Activated T-cell treated with anti-CD3 and anti-CD28 coated beads for 4 hours (primary cell): ENCODE results near the gene CSN1S1.
"Not testable (repeated sequence)": the region's sequence is repeated elsewhere in the genome, so short reads cannot be mapped to it uniquely, and the experiment has no call there.

Source experiments
- DNase-seq: peaks from one replicate; pipeline ENCODE4 v3.0.0-alpha.2; 2020

Gene CSN1S1, protein sequence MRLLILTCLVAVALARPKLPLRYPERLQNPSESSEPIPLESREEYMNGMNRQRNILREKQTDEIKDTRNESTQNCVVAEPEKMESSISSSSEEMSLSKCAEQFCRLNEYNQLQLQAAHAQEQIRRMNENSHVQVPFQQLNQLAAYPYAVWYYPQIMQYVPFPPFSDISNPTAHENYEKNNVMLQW

DNA sequence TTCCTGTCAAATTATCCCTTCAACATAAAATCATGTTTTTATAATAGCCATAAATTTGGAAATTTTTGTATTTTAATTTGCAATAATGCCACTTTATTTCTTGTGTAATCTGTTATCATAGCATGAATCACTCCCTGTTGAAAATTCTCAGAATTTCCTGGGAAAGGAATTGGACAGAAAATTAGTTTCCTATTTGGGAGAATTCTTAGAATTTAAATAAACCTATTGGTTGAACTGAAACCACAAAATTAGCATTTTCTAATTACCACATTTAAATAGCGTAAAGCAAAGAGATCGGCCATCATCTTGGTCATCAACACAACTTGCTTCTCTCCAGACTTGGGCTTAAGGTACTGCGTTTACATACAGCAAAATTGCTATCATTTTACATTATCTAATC, at the start of gene CSN1S1:
Gene CSN1S1, plus strand, starts transcription at position 301 of the 400 bp plus-strand sequence. CDS start 1,488 bp downstream, outside the sequence.
- no peak for DNase-seq

- no peak for DNase-seq
Measured at GRCh38 chr4:69881173-69881773, 49.6 kb upstream of the CSN1S1 start.

- no peak for DNase-seq
Measured at GRCh38 chr4:69882150-69882549, 48.7 kb upstream of the CSN1S1 start.

GRCh38 chr4:69888336-69888735, 42.5 kb upstream of the CSN1S1 start:
- no peak for DNase-seq

GRCh38 chr4:69894186-69894585, 36.7 kb upstream of the CSN1S1 start:
- DNase-seq = no peak

DNA sequence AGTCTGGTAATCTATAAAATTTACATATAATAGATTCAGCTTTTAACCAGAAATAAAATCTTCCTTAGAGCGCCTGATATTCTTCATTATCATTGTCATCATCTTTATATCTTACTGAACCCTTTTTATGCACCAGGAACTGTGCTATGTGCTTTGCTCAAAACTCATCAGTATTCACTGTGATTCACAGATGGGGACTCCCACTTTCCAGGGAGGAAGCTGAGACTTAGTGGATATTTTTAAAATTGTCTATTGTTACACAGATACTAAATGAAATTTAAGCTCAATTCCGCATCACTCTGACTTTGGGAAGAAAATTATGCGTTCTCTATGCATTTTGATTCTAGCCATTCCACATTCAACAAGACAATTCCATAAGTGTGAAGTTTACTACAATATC, 36.1 kb upstream of the CSN1S1 start:
- DNase-seq = no peak

GRCh38 chr4:69896530-69897116, 34.2 kb upstream of the CSN1S1 start:
- DNase-seq = no peak

GRCh38 chr4:69907151-69907550, 23.7 kb upstream of the CSN1S1 start:
- no peak for DNase-seq

DNA sequence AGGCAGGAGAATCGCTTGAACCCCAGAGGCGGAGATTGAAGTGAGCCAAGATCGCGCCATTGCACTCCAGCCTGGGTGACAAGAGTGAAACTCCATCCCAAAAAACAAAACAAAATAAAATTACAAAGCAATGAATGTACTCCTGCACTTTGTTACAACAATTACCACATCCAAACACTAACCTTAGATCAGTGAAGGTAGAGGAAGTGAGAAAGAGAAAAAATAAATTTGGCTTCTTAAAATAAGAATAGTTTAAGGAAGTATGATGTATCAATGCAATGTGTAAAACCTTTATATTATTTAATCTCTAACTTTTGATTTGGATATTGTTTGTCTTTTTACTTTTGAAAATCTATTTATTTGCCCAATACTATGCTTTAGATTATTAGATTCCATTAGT, 21.7 kb upstream of the CSN1S1 start:
- no peak for DNase-seq

- DNase-seq = no peak
Measured at GRCh38 chr4:69910016-69910782, 20.7 kb upstream of the CSN1S1 start.

DNA sequence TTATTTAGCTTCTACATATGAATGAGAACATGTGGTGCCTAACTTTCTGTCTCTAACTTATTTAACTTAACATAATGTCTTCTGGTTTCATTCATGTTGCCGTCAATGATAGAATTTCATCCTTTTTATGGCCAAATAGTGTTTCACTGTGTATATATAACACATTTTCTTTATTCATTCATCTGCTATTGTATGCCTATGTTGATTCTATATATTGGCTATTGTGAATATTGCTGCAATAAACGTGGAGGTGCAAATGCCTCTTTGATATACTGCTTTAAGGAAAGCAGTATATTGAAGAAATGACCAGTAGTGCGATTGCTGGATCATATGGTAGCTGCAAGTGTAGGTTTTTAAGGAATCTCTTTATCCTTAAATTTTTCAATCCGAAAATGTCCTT, 10.0 kb upstream of the CSN1S1 start:
- no peak for DNase-seq

GRCh38 chr4:69923782-69924410, 7.0 kb upstream of the CSN1S1 start:
- DNase-seq = not testable (repeated sequence)

DNA sequence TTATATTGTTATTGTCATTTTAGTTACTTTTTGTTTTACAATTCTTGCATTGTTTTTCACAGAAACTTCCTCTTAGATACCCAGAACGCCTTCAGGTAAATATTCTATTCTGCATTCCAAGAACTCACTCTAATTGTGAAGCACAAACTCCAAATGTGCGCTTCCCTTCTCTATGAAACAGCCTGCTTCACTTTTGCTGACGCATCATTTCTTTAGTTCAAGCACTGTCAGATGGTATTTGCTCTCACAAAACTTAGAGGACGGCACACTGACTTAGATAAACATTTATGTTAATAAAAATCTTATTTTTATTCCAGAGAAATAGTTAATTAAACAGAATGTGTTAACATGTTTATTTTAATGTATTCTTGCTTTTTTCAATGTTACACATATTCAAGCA, 3.3 kb downstream of the CSN1S1 start:
- DNase-seq = no peak

- DNase-seq = no peak
Measured at GRCh38 chr4:69936566-69936965, 5.7 kb downstream of the CSN1S1 start.

DNA sequence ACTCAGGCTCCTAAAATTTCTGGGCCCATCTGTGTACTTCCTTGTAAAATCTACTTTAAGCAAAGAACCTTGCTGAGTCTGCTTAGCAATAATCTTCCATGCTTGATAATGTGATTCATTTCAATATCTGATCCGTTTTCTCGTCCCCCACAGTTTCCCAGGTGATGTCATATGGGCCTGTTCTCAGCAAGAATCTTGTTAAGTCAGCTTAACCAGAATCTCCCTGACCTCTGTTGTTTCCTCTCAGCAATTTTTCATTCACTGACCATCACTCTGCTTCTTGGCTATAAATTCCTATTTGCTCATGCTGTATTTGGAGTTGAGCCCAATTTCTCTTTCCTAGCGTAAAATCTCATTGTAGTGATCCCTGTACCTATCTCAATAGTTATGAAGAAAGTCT, 20.7 kb downstream of the CSN1S1 start:
- DNase-seq = no peak

- DNase-seq = no peak
Measured at GRCh38 chr4:69957209-69957608, 26.3 kb downstream of the CSN1S1 start.

DNA sequence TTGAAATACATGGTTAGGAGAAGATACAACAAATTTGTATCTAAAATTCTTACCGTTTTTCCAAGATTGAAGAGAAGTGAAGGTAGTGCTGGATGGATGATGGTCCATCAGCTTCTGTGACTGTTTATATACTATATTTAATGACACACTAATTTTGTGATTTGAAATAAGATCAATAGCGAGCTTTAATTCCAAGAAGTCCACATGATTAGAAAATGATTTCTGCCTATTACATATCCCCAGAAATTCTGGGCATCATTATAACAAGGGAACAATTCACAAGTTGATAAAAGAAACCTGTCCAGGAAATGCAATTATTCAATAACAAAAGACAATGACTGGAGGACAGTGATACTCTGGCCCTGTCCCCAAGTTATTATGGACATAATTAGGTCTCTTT, 34.8 kb downstream of the CSN1S1 start, which contains the start of gene CSN2:
Gene CSN2, minus strand, starts transcription at position 101 of the 400 bp plus-strand sequence. CDS start 4,733 bp downstream, outside the sequence.
- no peak for DNase-seq

DNA sequence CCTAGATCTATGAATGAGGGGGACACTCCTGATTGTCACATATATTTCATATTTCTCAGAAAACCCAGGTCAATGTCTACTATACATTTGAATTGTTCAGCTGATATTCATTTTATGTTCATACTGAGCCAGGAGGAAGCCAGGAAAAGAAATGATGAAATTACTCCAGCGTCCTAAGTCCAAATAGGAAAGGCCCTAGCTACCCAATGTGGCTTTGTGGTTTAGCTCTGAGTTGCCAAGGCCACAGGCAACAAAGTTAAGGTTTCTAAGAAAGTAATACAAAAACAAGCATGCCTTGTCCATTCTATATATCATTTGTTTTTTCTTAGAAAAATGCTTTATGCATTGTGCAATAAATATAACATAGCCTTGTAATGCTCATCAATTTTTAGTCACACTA, 39.2 kb downstream of the CSN1S1 start:
- DNase-seq = no peak

DNA sequence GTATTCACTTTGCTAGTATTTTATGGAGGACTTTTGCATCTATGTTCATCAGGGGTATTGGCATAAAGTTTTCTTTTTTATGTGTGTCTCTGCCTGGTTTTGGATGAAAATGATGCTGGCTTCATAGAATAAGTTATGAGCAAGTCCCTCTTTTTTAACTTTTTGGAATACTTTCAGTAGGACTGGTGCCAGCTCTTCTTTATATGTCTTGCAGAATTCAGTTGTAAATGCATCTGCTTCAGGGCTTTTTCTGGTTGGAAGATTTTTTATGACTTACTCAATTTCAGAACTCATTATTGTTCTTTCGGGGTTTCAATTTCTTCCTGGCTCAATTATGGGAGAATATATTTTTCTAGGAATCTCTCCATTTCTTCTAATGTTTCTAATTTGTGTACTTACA, 43.8 kb downstream of the CSN1S1 start:
- DNase-seq = no peak

DNA sequence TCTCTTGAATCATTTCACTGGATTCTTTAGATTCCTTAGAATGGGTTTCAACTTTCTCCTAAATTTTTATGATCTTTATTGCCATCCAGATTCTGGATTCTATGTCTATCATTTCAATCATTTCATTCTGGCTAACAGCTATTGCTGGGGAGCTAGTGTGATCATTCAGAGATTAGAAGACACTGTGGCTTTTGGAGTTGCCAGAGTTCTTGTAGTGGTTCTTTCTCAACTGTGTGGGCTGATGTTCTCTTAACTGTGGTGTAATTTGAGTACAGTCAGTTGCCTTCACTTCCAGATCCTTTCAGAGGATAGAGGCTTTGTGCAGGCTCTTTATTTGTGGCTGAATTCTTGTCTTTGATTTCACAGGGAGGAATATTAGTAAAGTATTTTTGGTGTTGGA, 46.7 kb downstream of the CSN1S1 start:
- no peak for DNase-seq

GRCh38 chr4:69984030-69984443, 53.2 kb downstream of the CSN1S1 start:
- no peak for DNase-seq

DNA sequence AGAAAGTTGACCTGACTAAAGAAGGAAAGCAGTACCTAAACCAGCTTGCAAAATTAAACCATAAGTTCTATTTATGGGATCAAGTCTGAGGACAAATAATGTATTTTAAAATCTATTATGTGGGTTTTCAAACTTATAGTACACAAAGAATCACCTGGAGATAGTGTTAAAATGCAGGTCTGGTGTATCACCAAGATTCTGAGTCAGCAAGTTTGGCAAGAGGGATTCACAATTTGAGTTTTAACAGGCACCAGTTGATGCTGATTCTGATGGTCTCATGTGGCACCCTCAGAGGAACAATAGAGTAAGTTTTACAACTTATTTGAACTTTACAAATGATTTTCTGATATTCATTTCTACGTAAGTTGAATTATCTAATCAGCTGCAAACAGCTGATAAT, 55.8 kb downstream of the CSN1S1 start:
- DNase-seq = no peak

- DNase-seq = no peak
Measured at GRCh38 chr4:69991016-69991415, 60.1 kb downstream of the CSN1S1 start.
